ENCODE results near the gene AMOTL2.

The AMOTL2 gene

DNA sequence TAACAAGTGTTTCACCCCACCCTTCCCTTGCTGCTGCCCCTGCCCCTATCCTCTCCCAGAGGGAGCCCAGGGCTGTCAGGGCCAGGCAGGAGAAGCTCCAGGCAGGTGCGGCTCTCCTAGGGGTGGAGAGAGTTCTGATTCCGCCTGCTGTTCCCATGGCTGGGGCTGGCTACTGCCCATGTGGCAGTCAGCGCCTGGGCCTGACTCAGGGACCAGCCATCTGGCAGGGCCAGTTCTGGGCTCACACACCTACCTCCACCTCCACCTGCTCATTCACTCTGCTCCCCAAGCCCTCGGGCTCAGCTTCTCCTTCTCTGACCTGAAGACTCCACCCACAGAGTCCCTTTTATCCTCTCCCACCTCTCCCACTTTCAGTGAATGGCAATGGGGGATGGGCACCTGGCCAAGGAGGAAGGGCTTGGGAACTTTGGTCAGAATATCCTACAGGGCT is 23.4 kb downstream of the AMOTL2 start:
- DNase-seq, result no peak

- DNase-seq, result no peak
Observed at GRCh38 chr3:134350266-134350665, 24.0 kb downstream of the AMOTL2 start.

DNA sequence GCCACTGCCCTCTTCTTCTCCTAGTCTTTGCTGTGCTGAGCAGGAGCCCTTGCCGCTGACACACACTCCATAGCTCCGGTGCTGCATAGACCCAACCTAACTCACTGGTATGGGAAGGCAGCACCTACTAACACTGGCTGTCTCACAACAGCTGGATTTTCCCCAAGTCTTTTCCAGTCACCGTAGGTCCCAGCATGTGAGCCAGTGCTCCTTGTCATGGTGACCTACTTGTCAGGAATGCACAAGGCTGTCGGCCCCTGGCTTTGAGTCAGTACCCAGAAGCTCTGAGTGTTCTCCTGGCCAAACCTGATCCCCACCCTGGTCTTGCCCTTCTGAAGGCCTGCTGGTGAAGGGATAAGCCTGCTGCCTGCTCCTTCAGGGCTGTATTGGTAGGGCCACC is 25.7 kb downstream of the AMOTL2 start:
- no peak for DNase-seq

- no peak for DNase-seq
Observed at GRCh38 chr3:134347551-134347950, 26.7 kb downstream of the AMOTL2 start.

DNA sequence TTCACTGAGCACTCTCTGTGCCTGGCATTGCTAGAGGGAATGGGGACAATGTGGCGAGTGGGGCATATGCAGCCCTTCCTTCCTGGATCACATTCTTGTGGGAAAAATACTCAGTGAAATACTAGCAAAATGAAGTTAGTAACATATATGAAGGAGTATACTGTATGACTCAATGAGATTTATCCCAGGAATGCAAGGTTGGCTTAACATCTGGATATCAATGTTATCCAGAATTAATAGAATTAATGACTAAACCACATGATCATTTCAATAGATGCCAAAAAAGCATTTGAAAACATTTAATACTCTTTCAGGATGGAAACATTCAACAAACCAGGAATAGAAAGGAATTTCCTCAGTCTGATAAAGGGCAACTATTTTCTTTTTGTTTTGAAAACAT is 27.5 kb downstream of the AMOTL2 start:
- no peak for DNase-seq

DNA sequence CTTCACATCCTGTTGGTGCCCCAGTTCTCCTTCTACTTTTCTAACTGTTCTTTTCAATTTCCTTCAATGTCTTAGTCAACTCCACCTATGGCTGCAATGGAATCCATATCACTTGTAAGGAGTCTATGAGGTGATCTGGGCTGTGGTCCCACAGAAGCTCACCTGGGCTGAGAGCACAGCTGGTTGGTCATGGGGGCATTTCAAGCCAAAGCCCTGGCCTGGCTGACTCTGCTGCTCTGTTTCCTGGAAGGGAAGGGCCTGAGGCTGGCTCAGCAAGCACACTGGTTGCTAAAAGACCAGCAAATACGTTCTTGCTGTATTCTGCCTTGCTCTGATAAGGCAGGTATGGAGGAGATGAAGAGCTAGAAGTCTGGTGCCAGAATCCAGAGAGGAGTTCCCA is 29.0 kb downstream of the AMOTL2 start:
- DNase-seq, result no peak

DNA sequence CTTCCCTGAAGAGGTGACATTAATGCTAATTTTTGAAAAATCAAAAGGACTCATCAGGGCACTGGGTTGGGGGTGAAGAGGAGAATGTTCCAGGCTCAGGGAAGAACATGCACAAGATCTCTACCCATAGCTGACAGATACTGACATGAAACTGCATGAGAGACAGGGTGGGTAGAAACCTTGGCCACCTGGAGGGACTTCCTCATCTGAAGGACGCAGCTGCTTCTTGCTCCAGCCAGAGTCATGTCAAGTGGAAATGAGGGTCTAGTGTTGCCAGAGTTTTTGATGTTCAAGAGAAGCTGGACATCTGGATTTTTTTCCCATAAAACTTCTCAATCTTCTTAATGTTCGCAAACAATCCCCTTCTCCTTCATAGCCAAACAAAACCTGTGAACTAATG is 29.7 kb downstream of the AMOTL2 start:
- no peak for DNase-seq

GRCh38 chr3:134342259-134342658 is 32.0 kb downstream of the AMOTL2 start:
- no peak for DNase-seq

DNA sequence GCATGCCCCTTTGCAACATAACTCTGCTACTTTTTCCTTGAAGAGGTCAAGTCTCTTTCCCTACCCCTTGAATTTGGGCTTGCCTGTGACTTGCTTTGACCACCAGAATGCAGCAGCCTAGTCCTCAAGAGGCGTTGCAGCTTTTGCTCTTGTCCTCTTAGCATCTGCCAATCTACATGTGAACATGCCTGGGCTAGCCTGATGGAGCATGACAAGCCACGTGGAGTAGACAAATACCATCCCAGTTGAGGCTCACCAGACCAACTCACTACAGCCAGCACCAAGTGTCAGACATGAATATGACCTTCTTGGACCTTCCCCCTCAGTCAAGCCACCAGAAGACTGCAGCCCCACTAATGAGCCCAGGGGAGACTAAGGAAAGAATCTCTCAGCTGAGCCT is 32.9 kb downstream of the AMOTL2 start:
- no peak for DNase-seq

- no peak for DNase-seq
Observed at GRCh38 chr3:134340982-134341365, 33.3 kb downstream of the AMOTL2 start.

GRCh38 chr3:134340362-134340981 is 33.8 kb downstream of the AMOTL2 start:
- DNase-seq, result no peak

GRCh38 chr3:134339913-134340312 is 34.3 kb downstream of the AMOTL2 start:
- DNase-seq, result no peak

GRCh38 chr3:134339331-134339730 is 34.9 kb downstream of the AMOTL2 start:
- no peak for DNase-seq

DNA sequence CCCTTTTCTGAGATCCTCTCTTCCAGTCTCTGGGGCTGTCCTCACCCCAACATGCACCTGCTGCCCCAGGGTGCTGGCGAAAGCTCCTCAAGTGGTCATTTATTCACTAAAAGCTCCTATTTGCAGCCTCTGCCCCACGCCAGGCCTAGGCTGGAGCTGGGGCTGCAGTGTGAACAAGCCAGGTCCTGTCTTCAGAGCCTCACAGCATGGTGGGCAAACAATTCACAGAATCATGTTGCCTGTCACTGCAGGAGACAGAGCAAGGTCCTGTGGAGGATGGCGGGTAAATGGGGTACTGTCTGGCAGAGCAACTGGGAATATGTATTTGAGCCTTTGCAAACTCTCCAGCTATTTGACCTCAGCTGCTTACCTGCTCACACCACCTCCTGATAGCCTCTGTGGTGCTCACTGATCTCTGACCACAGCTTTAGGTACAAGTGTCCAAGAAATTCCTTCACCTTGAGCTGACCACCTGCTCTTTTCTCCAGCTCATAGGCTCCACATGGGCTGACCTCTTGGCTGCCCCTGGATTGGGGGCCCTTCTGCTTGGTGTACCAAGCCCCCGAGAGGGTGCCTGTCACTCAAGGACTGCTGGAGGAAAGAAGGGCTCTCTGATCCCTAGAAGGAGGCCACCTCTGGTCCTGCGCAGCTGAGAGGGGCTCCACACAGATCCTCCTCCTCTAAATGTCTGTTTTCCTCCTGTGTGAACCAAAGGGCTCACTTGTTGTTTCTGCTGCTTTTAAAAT is 35.6 kb downstream of the AMOTL2 start:
- no peak for DNase-seq

DNA sequence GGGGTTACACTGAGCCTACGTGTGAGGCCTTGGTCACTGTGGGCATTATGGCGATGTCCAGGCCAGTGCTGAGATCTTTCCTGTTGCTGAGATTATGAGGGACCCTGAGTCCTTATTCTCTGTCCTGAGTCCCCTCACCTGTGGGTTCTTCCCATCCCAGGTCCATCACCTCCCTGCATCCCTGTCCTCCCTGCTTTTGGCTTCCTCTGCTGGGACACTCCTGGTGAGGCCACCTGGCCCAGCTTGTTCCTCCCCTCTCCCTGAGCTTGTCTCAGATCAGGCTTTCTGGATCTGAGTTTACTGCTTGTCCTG is 36.1 kb downstream of the AMOTL2 start:
- no peak for DNase-seq

DNA sequence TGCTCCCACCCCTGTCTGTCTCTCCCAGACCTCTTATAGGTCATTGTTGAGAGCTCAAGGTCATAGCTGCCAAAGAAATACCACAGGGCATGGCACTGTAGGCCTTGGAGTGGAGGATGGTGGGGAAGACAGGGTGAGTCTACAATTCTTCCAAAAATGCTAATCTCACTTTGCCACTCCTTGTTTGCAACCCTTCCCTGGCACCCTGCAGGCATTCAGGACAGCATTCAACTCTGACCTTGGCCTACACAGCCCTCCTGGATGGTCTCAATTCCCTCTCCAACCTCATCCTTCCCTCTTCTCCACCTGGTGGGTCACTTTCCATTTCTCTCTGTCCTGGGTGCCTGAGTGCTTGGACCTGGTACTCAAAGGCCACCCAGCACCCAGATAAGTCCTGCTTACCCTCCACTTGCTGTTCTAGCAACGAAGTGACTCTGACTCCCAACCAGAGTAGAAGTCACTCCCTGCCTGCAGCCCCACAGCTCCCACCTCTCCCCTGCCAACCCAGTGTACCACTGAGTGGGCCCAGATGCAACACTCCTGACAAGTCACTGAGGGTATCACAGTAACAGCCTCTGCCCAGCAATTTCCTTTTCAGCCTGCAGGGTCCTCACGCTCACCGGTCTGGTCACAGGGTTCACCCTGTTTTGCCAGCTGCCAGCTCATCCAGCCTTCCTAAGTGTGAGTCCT is 36.6 kb downstream of the AMOTL2 start:
- no peak for DNase-seq

GRCh38 chr3:134337071-134337482 is 37.2 kb downstream of the AMOTL2 start:
- no peak for DNase-seq

DNA sequence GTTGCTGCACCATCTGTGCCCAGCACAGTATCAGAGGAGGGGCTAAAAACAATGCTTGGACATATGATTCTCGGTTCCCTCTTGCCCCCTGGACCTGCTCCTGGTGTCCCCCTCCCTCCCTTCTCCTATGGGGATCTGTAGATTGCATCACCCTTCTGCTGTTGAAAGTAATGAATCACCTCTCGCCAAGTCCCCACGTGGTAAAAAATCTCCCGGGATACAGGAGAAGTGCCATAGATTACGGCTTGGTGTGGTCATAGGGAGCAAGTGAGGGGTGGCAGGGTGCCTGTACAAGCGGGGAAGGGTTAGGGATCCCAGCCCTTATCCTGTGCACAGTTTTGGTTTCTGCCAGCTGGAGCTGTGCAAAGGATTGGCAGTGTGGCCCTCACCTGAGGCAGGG is 37.7 kb downstream of the AMOTL2 start:
- no peak for DNase-seq

DNA sequence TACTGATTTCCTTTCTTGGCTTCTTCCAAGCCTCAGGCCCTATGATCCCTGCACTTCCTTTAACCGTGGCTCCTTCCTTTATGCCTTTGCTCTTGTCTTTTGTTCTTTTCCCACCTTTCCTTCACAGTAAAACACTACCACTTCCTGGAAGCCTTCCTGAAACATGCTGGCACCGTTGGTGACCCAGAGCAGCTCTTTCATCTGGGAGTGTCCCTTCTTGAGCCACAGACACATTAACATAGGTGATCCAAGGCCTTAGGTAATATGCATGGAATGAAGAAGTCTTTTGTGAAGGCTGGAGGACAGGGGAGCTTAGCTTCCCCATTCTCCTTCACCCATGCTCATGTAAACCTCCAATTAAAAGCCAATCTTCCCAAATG is 39.4 kb downstream of the AMOTL2 start:
- DNase-seq, result no peak

GRCh38 chr3:134334231-134334900 is 39.9 kb downstream of the AMOTL2 start:
- no peak for DNase-seq

DNA sequence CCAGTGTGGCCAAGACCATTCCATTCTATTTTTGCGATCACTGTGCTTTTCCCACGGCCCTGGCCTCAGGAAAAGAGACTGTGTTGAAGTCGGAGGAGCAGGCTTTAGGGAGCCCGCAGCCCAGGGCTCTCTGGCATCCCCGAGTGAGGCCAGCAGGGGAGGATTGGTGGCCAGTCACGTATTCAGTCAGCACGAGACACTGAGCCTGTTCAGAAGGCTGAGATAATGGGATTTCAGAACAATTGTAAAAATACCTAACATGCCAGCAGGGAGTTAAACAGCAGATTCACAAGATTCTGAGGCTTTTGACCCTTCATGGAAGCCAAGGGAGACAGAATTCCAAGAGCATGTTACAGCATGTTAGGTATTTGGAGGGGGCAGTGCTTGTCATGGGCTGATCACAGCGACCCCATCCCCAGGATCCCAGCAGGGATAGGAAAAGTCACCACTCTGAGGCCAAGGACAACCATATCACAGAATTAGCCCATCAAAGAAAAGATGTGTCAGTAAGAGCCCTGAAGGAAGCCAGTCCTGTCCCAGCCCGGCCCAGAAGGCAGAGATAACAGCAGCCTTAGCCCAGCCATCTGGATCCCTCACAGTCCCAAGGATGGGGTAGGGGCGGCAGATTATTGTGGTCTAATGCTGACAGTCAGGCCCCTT is 40.6 kb downstream of the AMOTL2 start:
- no peak for DNase-seq

GRCh38 chr3:134332344-134332743 is 41.9 kb downstream of the AMOTL2 start:
- DNase-seq, result no peak

- no peak for DNase-seq
Observed at GRCh38 chr3:134331811-134332199, 42.4 kb downstream of the AMOTL2 start.

All from activated T-cell treated with anti-CD3 and anti-CD28 coated beads for 4 hours (primary cell).